GM18508 (cell line): ENCODE data around the gene MPRIP.

ENCODE experiments used
- ATAC-seq: cut with Tn5 transposase; IDR thresholded peaks from one replicate; pipeline ENCODE4 v1.9.1; 2021; ENCODE audit warnings: moderate number of reproducible peaks; ENCODE audit not compliant: insufficient read depth, unreplicated experiment

MPRIP gene

GRCh38 chr17:17080781-17081180 lies 38.5 kb downstream of the MPRIP start:
- ATAC-seq: no peak

GRCh38 chr17:17081304-17081940 lies 39.2 kb downstream of the MPRIP start:
- ATAC-seq: no peak

- no peak for ATAC-seq
Measured at GRCh38 chr17:17082878-17083277, 40.6 kb downstream of the MPRIP start.

- ATAC-seq: no peak
Measured at GRCh38 chr17:17084317-17084835, 42.1 kb downstream of the MPRIP start.

GRCh38 chr17:17084941-17085340 lies 42.7 kb downstream of the MPRIP start:
- no peak for ATAC-seq

GRCh38 chr17:17086585-17086984 lies 44.3 kb downstream of the MPRIP start:
- no peak for ATAC-seq

GRCh38 chr17:17087424-17088015 lies 45.3 kb downstream of the MPRIP start:
- ATAC-seq: no peak

GRCh38 chr17:17088086-17088485 lies 45.8 kb downstream of the MPRIP start:
- ATAC-seq: no peak

- ATAC-seq: no peak
Measured at GRCh38 chr17:17088541-17089525, 46.6 kb downstream of the MPRIP start.

- ATAC-seq: no peak
Measured at GRCh38 chr17:17089796-17090641, 47.8 kb downstream of the MPRIP start.

- ATAC-seq: no peak
Measured at GRCh38 chr17:17090642-17091103, 48.4 kb downstream of the MPRIP start.

GRCh38 chr17:17091276-17091675 lies 49.0 kb downstream of the MPRIP start:
- ATAC-seq: no peak

GRCh38 chr17:17091856-17092756 lies 49.8 kb downstream of the MPRIP start:
- no peak for ATAC-seq

GRCh38 chr17:17093764-17094163 lies 51.5 kb downstream of the MPRIP start:
- no peak for ATAC-seq

- no peak for ATAC-seq
Measured at GRCh38 chr17:17096438-17097178, 54.4 kb downstream of the MPRIP start.

GRCh38 chr17:17097763-17098345 lies 55.6 kb downstream of the MPRIP start:
- ATAC-seq: no peak

GRCh38 chr17:17098551-17099179 lies 56.4 kb downstream of the MPRIP start:
- no peak for ATAC-seq
